Measurements from ENCODE around the gene ABTB1.
A peak's percentile ranks its signal among the peaks of the same experiment; 100 is the strongest.
"Not testable (repeated sequence)": the region's sequence is repeated elsewhere in the genome, so short reads cannot be mapped to it uniquely, and the experiment has no call there.

The ABTB1 gene

DNA sequence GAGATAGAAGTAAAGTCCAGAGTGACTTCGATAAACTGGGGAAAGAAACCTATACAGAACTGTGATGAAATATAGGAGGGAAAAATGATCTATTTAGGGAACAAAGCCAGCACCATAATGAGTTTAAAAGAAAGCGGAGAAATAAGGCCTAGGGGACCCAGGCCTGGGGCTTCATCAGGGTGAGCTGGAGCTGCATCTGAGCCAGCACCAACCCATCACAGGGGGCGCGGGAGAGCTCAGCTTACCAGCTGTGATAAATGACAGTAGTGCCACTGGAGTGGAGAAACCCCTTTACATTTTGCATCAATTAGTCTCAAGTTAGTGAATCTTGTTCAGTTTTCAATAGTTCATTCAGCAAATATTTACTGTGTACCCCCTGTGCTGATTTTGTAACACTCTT, 22.5 kb upstream of the ABTB1 start:
- DNase-seq (ENCODE audit: low spot score): no peak

DNA sequence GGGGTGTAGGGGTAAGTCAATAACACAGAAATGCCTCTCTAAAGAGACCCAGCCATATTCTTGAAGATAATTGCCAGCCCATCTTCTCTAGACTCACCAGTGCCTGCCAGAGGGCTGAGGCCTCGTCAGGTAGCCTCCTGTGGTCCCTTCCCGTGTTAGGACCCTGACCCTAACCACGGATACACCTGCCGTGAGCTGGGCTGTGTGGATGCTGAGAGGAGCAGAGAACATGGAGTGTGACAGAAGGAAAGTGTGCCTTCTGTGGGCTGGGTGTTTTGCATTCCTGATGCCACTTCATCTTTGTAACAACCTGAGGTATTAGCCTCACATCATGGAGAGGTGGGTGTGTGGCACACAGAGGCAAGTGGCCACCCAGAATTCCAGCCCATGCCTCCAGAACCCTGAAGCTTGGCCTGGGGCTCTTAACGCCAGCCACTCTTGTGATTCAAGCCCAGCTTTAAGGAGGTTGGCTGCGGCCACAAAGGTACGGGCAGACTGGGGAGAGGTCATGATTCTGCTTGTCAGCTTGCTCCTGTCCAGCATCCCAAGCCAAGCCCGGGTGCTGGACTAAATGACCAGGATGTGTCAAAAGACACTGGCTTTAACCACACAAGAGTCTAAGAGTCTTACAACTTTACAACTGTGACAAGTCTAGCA, 21.1 kb upstream of the ABTB1 start:
- no peak for DNase-seq (ENCODE audit: low spot score)

DNA sequence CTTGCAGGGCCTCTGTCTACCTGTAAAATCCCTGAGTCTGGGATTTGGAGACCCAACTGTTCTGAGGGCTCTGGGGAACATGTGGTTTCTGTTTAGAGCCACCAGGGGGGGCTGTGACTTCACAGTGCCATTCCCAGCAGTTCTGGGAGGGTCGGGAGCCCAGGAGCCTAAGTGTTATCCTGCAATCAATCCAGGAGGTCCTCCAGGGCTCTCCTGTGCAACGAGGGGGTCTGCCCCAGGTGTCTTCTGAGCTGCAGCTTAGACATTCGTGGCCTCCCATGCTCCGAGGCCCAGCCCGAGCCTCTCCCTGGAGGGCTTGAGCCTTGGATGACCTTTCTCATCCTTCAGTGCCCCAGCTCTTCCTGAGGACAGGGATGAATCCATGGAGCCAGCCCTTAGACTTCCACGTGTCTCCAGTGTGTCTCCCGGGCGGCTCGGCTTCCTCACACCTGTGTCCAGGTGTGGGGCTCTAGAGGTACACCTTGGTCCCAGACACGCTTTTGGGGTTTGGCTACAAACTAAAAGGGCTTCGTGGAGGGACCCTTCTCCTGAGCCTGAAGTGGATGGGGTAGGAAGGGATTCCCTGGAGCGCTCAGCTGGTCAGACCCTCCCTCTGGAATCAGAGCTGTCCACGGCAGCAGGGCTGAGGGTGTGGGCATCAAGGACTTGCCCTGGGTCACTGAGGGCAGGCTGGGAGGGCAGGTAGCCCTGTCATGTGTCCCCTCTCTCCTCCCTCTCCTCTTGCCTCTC, 20.3 kb upstream of the ABTB1 start:
- peak; percentile 82 for DNase-seq (ENCODE audit: low spot score)

DNA sequence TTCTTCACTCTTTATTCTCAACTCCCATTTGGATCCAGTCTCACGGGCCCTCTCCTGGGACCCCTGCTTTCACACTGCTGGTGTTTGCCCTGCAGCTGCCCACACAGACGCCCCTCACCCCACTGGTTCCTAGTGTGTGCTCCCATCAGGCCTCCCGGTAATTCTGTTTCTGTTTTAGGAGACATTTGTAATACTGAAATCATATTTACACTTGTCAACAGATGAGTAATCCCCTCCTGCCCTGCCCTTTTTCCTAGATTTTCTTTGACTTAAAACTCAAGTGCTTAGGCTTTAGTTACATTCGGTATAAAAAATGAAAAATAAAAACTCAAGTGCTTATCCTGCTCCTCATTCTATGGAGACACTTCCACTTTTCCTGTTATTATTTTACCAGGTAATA, 18.4 kb upstream of the ABTB1 start:
- DNase-seq (ENCODE audit: low spot score): no peak

DNA sequence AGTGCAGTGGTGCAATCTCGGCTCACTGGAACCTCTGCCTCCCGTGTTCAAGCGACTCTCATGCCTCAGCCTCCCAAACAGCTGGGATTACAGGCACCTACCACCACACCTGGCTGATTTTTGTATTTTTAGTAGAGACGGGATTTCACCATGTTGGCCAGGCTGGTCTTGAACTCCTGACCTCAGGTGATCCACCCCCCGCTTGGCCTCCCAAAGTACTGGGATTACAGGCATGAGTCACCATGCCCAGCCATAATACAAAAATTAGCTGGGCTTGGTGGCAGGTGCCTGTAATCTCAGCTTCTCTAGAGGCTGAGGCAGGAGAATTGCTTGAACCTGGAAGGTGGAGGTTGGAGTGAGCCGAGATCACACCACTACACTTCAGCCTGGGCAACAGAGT, 17.8 kb upstream of the ABTB1 start:
- DNase-seq (ENCODE audit: low spot score): not testable (repeated sequence)

DNA sequence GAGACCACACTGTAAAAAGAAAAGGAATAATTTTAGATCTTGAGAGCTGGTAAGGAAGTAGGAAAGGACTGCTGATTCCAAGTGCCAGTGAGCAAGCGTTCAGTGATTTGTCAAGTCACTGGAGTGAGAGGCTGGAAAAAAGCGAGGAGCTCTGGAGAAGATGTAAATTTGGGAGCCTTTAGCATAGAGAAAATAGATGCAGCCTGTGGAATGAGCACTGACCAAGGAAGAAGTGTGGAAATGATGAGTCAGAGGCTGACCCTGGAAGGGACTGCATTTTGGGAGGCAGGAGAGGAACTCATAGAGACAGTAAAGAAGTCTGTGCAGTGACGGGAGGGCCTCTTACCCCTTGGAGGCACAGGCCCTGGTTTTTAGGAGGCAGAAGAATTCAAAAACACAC, 17.1 kb upstream of the ABTB1 start:
- DNase-seq (ENCODE audit: low spot score): peak; percentile 76

DNA sequence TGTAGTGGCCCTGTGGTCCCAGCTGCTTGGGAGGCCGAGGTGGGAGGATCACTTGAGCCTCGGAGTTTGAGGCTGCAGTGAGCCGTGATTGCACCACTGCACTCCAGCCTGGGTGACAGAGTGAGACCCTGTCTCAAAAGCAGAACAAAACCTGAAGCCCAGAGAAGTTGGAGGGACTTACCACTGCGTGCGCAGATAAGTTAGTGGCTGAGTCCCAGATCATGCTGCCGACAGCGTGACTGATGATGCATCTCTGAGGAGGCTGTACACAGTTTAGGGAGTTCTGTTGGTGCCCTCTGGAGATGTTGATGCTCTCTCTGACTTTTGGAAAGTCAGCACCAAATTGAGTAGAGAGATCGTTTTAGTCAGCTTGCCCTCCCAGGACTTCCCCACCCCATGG, 15.8 kb upstream of the ABTB1 start:
- no peak for DNase-seq (ENCODE audit: low spot score)

DNA sequence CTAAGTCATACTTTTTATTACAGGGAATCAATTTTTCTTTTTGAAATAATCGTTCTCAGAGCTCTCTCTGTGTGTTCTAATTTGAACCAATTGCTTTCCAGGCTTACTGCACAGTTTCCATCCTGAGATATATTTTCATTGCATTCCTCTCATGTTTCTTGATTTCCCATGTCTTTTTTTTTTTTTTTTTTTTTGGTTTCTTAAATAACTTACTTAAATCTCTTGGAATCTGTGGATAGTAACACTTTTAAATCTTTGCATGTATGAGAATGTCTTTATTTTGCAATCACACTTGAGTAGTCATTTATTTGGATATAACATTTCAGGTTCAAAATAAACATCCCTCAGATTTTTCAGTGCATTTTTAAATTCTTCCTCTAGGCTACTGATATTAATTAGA, 14.5 kb upstream of the ABTB1 start:
- no peak for DNase-seq (ENCODE audit: low spot score)

DNA sequence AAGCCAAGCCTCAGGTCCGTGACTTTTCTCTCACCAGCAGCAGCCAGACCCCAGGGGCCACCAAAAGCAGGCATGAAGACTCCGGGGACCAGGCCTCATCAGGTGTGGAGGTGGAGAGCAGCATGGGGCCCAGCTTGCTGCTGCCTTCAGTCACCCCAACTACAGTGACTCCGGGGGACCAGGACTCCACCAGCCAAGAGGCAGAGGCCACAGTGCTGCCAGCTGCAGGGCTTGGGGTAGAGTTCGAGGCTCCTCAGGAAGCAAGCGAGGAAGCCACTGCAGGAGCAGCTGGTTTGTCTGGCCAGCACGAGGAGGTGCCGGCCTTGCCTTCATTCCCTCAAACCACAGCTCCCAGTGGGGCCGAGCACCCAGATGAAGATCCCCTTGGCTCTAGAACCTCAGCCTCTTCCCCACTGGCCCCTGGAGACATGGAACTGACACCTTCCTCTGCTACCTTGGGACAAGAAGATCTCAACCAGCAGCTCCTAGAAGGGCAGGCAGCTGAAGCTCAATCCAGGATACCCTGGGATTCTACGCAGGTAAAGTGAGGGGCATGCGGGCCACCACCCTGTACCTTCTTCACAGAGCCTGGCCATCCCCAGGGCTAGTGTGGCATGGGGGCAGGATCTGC, 12.0 kb upstream of the ABTB1 start:
- no peak for DNase-seq (ENCODE audit: low spot score)

DNA sequence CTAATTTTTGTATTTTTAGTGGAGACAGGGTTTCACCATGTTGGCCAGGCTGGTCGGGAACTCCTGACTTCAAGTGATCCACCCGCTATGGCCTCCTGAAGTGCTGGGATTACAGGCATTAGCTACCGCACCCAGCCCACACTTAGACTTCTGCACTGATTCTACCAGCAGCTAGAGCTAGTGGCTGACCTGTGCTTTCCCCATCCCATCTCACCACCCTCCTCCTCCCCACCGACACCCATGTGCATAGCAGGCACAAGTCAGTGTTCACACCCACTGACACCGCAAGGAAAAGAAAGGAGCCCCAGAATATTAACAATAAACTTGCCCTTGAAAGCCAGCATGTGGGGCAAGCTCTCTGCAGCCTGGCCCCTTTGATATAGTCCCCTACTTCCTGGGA, 11.2 kb upstream of the ABTB1 start:
- no peak for DNase-seq (ENCODE audit: low spot score)

DNA sequence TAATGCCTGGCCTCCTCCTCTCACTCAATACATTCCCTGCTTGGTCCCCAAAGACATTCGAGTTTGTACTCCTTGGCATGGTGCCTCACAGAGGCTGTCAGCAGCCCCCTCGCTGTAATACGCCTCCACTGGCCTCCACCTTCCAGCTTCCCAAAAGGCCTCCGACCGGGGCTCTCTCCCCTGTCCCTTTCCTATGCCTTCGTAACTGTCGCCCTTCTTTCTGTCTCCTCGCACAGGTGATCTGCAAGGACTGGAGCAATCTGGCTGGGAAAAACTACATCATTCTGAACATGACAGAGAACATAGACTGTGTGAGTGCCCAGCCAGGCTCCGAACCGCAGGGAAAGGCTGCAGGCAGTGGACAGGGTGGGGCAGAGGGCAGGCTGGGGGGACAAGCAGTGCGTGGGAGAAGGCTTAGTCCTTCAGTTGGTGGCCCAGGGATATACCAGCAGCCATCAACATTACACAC, 10.7 kb upstream of the ABTB1 start:
- no peak for DNase-seq (ENCODE audit: low spot score)

DNA sequence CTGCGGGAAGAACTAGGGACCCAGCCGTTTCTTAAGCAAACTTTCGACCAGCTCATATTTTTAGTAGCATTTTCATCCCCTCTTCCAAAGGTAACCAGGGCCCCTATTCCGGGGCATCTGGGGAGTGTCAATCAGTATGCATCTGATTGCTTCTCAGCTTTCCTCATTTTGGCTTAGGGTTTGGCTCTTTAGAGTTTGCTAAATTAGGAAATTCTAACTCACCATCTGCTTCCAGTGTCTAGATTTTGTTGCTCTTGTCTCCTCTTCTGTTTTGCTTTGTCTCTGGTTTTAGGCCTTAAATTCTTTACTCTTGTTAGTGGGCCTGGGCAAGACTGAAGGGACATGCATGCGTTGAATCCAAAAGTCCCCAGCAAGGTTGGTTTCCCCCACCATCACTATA, 9.6 kb upstream of the ABTB1 start:
- no peak for DNase-seq (ENCODE audit: low spot score)

DNA sequence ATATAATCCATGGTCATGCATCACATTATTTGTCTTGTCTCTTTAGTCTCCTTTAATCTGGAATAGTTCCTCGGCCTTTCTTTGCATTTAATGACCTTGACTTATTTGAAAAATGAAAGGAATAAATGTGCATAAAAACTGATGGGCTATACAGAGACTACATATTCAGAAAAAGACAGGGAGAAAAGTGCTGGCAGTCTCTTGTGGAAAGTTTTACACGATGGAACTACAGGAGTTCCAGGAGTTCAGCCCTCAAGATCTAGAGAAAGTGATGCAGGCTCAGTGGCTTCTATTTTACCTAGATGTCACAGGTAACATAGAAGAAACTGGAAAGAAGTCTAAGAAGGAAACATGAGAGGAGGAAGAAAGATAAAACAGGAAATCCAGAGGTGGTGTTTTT, 7.6 kb upstream of the ABTB1 start:
- DNase-seq (ENCODE audit: low spot score): no peak

DNA sequence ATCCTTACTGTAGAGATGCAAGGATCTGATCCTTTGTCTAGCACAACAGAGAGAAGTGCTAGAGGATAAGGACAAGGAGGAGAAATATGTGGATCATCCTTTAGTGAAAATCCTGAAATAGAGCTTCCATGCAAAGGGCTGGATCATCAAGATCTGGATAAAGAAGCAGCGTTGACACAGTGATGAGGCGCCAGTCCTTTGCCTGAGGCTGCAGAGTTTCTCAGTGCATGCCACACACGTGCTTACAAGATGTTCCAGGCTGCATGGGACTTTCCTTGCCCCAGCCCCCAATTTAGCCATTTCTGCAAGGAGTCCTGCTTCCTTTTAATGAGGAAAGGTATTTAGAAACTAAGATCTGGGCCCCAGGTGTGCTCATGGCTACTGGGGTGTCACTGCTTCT, 7.2 kb upstream of the ABTB1 start:
- DNase-seq (ENCODE audit: low spot score): peak; percentile 48

DNA sequence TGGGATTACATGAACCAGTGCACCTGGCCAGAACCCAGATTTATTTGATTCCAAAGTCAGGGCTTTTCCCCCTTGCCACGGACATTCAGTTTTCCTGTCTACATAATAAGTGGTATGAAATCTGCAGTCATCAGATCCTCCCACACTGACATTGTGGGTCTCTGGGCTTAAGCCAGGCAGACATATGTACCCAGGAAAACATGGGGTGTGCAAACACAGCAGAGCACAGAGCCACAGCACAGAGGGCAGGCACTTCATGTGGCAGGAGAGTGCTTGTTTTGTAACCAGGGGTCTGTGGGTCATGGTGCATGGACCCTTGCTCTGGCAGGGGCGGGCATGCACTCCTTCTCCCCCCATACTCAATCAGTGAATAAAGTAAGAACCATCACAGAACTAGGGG, 6.1 kb upstream of the ABTB1 start:
- DNase-seq (ENCODE audit: low spot score): no peak

DNA sequence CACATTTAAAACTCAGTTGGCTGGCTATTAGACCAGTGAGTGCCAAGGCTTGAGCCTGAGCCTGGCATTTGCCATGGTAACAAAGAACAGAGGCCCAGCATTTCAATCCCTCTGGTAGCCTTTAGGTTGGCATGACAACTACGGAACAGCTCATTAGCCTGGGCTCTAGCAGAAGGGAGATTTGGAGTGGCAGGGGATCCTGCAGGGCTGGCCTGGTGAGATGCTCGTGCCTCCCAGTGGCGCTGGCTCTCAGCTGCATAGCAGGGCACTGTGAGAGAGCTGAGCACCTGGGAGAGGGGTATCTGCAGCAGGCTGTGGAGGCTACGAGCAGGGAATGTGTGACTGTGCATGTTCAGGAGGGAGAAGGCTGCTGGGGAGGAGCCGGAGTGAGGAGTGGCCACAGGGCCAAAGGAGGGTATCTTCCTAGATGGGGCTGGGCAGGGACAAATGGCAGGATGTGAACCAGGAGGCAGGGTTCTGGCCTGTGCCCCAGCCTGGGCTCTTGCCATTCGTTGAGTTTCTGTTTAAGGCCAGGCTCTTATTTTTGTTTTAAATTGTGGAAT, 5.6 kb upstream of the ABTB1 start:
- DNase-seq (ENCODE audit: low spot score): no peak

DNA sequence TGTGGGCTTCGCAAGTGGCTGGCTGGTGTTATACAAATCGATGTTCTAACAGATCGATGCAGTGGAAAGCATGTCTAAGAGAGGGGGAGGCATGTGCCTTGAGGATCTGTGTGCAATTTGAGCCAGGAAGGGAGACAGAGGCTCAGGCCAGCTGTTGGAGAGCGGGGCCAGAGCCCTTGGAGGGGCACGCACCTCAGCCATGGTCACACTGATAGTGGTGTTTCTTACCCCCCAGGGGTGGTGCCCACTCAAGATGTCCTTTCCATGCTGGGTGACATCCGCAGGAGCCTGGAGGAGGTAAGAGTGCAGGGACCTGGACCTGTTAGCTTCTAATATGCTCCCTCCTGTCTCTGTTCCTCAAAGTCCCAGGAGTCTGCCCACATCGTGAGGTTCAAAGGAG, 3.8 kb upstream of the ABTB1 start:
- DNase-seq (ENCODE audit: low spot score): no peak

DNA sequence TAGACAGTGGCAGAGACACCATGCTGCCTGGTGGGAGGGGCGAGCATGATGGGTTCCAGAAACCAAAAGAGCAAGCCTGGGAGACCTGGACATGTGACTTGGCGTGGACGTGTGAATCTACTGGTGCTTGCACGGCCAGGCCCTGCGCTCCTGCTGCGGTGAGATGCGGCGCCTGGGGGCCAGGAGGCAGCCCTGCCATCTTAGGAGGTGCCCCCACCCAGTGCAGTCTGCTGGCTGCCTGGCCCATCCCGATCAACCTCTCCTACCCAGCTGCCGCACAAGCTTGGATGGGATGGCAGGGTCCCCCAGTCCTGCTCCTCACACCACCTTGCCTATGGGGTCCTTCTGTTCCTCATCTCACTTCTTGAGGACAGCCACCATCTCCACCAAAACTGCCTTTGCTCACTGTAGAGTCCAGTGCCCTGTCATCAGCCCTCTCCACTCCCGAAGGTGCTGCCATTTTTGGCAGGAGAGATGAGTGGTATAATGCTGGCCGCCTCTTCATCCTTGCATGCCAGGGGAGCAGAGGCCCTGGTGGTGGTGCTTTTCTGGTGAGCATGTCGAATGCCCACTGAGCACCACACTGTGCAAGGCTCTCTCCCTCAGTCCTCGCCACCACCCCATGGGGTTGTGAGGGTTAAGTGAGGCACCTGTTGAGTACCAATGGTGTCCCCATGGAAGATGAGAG, 3.1 kb upstream of the ABTB1 start:
- DNase-seq (ENCODE audit: low spot score): no peak

DNA sequence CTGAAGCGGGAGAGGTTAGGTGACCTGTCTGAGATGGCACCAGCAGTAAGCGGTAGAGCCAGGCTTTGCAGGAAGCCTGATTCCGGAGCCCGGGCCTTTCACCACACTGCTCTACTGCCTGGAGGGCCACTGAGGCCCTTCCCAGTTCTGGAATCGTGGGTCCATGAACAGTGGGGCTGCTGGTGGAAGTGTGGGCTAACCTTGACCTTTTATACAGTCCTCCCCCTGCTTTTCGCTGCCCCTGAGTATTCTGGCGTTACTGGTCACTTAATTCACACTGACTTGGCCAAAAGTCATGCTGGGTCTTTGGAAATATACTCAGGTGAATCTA, 2.6 kb upstream of the ABTB1 start:
- DNase-seq (ENCODE audit: low spot score): no peak

DNA sequence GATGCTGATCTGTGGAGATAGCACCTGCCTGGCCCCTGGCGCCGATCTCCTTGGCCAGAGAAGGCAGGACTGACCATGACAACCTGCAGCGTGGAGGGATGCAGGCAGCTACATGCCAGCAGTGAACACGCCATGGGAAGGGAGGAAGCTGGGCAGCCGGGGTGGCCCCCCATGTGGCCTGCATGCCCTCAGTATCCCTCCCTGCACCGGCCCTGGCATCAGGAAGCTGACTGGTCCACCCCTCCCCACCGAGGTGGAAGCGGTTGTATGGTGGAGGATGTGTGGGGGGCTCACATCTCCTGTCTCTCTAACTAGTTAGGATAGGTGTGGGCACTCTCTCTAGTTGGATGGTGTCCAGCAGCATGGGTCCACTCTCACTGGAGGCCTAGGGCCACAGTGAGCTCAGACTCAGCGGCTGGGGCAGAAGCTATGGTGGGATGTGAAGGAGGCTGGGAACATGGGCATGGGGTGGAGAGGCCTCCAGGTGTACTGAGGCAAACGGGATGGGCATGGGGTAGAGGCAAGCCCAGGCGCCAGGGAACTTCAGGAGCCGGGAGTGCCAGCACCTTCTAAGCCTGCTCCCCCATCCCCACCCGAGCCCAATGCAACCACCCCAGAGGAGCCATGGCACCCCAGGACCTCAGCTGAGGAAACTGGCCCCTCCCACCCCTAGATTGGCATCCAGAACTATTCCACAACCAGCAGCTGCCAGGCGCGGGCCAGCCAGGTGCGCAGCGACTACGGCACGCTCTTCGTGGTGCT, 1.8 kb upstream of the ABTB1 start:
- no peak for DNase-seq (ENCODE audit: low spot score)

DNA sequence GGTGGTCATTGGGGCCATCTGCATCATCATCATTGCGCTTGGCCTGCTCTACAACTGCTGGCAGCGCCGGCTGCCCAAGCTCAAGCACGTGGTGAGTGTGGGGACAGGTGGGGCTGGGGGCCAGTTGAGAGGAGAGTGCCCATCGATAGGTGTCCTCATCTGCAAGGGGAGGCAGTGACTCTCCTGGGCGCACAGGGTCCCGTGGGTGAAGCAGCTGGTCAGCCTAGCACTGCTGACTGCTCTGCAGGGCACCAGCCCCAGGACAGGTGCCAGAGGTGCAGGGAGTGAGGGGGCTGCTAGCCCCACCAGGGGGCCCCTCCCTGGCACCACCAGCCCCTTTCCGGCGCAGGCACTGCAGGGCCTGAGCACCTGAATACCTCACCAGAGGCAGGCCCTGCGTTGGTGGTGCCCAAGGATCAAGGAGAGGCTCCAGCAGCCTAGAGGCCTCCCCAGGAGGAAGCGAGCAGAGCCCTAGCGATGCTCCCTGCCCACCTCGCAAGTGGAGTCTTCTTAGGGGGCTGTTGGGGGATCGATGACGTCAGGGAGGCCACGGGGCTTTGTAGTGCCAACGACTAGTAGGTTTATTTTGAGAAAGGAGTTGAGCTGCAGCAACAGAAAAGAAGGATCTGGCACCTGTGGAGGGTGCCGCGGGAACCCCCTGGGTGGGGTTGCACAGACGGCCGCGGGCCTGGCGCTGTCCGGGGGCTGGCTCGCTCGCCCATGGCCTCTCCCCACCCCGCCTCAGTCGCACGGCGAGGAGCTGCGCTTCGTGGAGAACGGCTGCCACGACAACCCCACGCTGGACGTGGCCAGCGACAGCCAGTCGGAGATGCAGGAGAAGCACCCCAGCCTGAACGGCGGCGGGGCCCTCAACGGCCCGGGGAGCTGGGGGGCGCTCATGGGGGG, 976 bp upstream of the ABTB1 start:
- peak; percentile 62 for DNase-seq (ENCODE audit: low spot score)

All from AG20443 (cell line).